Neural progenitor cell (in vitro differentiated cells): ENCODE data around the gene DIRAS2.

Source experiments
- EZH2 ChIP-seq: fragments of 200-600 bp; sonication (generic); IDR thresholded peaks from 2 replicates; pipeline ENCODE4 v1.6.1; 2017; ENCODE audit warnings: antibody characterized with exemption, mild to moderate bottlenecking, moderate library complexity
- EZH2phosphoT487 ChIP-seq: fragments of 200-600 bp; sonication (generic); IDR thresholded peaks from 2 replicates; pipeline ENCODE4 v1.6.1; 2017; ENCODE audit warnings: antibody characterized with exemption
- TF ChIP-seq, protein P1 (sequence below): fragments of 200-600 bp; sonication (generic); IDR thresholded peaks from 2 replicates; pipeline ENCODE4 v1.5.1; 2017; ENCODE audit warnings: antibody characterized with exemption, mild to moderate bottlenecking

DNA sequence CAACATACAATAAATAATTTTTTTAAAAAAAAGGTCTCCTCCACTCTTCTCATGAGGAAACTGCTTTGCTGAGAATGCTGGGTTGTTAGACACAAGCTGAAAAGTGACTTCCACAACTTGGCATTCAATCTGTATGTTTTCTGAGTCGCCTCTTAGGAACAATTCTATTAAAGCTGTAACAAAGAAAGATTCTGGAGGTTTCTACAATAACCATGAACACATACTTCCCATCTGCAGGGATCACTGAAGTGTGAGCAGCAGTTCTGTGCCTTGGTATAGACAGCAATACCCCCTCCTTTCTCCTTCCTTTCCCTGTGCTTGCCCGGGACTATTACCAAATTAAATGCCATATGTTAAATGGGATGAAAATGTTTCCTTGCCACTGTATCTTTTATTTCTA lies 1.5 kb downstream of the DIRAS2 start:
- TF ChIP-seq, protein P1, sequence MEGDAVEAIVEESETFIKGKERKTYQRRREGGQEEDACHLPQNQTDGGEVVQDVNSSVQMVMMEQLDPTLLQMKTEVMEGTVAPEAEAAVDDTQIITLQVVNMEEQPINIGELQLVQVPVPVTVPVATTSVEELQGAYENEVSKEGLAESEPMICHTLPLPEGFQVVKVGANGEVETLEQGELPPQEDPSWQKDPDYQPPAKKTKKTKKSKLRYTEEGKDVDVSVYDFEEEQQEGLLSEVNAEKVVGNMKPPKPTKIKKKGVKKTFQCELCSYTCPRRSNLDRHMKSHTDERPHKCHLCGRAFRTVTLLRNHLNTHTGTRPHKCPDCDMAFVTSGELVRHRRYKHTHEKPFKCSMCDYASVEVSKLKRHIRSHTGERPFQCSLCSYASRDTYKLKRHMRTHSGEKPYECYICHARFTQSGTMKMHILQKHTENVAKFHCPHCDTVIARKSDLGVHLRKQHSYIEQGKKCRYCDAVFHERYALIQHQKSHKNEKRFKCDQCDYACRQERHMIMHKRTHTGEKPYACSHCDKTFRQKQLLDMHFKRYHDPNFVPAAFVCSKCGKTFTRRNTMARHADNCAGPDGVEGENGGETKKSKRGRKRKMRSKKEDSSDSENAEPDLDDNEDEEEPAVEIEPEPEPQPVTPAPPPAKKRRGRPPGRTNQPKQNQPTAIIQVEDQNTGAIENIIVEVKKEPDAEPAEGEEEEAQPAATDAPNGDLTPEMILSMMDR, result no peak
- TF ChIP-seq EZH2 (no peak), EZH2phosphoT487 (no peak)
